ENCODE data around the gene MPP2.

DNA sequence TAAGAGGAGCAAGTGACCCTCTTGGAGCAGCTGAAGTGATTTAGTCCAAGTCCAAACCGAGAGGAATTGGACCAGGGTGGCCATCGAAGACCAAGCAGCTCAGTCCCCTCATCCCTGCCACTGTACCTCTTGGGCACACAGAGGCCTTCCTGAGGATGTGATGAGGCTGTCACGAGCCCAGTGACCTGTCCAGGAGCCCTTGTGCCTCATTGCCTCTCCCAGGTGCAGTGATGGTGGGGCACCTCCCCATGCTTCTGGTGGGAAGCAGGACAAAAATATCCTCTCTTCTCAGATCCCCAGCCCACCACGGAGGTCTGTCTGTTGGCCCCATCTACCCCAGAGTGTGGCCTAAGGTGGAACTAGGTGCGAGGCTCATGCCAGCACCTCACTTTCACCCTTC lies 63.1 kb downstream of the MPP2 start:
- TF ChIP-seq CTCF (IDR thresholded peaks at IDR 0.05) (no peak), ZFX (IDR thresholded peaks at IDR 0.05; ENCODE audit: borderline replicate concordance) (no peak)

Measured in 22Rv1 (cell line).